GM19397 (cell line): ENCODE data around the gene GNL3.
"Not testable (repeated sequence)": the region's sequence is repeated elsewhere in the genome, so short reads cannot be mapped to it uniquely, and the experiment has no call there.

Experiments
- ATAC-seq: cut with Tn5 transposase; IDR thresholded peaks from one replicate; pipeline ENCODE4 v1.9.1; 2021; ENCODE audit warnings: mild to moderate bottlenecking, moderate library complexity; ENCODE audit not compliant: unreplicated experiment

Gene GNL3

DNA sequence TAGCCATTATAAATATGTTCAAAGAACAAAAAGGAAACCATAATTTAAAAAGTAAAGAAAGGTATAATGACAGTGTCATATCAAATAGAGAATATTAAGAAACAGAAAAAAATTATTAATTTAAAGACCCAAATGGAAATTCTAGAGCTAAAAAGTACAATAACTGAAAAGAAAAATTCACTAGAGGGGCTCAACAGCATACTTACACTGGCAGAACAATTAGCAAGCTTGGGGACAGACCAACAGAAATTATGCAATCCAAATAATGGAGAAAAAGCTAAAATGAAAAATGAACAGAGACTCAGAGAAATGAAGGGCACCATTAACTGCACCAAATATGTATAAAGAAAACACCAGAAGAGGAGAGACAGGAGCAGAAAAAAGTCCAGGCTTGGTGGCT is 33.8 kb downstream of the GNL3 start:
- ATAC-seq, result no peak

DNA sequence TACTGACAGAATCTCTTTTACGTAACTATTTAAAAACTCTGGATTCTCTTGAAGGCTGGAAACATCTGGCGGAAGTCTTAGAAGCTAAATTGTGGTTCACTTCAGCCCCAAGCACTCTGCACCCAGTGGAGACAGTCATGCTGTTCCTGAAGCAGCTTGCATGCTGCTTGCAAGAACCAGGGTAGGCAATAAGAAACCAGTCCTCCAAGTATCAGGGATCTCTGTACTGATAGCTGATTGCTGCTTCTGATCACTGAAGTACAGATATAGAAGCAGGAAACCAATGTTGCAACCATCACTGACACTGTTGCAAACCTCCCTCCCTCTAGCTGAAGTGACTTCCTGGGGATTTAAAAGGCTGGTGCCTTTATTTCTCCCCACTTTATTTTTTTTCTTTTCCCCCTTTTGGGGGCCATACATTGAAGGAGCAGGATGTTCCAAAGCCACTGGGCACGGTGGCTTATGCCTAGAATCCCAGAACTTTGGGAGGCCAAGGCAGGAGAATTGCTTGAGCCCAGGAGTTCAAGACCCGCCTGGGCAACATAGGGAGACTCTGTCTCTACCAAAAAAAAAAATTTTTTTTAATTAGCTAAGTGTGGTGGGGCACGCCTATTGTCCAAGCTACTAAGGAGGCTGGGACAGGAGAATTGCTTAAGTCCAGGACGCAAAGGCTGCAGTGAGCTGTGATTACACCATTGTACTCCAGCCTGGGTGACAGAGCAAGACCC is 35.3 kb downstream of the GNL3 start:
- ATAC-seq, result no peak

DNA sequence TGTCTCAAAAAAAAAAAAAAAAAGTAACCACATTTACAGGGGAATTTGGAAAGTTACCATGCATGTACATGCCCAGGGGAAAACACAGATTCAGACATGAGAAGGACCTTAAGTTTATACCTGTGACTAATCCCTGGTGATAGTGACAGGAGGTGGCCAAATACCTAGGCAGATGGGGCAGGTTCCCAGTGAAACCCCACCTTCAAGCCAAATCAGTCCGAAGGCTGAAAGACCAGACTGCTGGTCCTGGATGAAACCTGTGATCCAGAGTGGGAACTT is 35.8 kb downstream of the GNL3 start:
- no peak for ATAC-seq

DNA sequence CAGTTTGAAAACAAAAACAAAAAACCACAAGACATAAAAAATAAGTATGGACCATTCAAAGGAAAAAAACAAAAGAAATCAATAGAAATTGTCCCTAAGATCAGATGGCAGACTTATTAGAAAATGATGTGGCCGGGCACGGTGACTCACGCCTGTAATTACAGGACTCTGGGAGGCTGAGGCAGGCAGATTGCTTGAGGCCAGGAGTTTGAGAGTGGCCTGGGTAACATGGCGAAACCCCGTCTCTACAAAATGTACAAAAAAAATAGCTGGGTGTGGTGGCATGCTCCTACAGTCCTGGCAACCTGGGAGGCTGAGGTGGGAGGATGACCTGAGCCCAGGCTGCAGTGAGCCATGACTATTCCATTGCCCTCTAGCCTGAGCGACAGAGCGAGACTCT is 36.7 kb downstream of the GNL3 start:
- ATAC-seq, result no peak

DNA sequence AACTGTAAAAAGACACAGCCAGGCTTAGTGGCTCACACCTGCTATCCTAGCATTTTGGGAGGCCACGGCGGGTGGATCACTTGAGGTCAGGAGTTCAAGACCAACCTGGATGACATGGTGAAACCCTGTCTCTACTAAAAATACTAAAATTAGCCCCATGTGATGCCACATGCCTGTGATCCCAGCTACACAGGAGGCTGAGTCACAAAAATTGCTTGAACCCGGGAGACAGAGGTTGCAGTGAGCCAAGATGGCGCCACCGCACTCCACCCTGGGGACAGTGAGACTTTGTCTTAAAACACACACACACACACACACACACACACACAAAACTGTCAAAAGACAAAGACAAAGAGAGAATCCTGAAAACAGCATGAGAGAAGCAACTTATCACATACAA is 38.1 kb downstream of the GNL3 start:
- ATAC-seq, result no peak

DNA sequence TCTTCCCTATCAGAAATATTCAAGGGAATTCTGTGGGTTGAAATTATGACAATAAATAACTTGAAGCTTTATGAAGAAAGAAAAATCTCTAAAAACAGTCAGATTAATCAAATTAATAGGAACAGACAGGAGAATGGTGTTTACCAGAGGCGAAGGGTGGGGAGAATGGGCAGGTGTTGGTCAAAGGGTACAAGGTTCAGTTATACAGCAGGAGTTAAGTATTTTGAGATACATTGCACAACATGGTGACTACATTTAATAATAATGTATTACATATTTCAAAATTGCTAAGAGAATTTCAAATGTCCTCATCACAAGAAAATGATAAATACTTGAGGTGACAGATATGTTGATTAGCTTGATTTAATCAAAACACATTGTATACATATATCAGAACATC is 38.7 kb downstream of the GNL3 start:
- no peak for ATAC-seq

DNA sequence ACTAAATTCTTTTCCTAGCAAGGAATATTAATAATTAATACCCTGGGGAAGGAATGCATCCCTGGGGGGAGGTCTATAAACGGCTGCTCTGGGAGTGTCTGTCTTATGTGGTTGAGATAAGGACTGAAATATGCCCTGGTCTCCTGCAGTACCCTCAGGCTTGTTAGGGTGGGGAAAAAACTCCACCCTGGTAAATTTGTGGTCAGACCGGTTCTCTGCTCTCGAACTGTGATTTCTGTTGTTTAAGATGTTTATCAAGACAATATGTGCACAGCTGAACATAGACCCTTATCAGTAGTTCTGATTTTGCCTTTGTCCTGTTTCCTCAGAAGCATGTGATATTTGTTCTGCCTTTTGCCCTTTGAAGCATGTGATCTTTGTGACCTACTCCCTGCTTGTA is 42.9 kb downstream of the GNL3 start:
- ATAC-seq, result not testable (repeated sequence)

DNA sequence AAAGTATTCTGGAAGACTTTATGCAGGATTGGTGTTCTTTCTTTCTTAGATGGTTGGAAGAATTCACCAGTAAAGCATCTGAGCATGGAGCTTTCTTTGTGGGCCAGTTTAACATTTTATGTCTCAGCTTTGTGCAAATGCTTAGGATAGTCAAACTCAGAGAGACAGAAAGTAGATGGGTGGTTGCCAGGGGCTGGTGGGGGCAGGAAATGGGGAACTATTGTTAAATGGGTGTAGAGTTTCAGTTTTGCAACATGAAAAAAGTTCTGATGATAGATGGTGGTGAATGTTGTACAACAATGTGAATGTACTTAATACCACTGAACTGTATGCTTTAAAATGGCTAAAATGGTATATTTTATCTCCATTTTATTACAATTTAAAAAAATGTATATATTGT is 44.8 kb downstream of the GNL3 start:
- ATAC-seq, result no peak

DNA sequence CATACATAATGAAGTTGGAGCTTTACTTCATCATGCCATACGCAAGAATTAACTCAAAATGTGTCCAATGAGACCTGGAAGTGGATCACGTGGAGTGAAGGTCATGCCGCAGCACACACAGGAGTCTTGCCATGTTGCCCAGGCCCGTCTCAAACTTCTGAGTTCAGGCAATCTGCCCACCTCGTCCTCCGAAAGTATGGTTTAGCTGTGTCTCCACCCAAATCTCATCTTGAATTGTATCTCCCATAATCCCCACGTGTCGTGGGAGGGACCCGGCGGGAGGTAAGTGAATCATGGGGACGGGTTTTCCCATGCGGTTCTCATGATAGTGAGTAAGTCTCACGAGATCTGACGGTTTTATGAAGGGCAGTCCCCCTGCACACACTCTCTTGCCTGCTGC is 45.8 kb downstream of the GNL3 start:
- ATAC-seq, result no peak

DNA sequence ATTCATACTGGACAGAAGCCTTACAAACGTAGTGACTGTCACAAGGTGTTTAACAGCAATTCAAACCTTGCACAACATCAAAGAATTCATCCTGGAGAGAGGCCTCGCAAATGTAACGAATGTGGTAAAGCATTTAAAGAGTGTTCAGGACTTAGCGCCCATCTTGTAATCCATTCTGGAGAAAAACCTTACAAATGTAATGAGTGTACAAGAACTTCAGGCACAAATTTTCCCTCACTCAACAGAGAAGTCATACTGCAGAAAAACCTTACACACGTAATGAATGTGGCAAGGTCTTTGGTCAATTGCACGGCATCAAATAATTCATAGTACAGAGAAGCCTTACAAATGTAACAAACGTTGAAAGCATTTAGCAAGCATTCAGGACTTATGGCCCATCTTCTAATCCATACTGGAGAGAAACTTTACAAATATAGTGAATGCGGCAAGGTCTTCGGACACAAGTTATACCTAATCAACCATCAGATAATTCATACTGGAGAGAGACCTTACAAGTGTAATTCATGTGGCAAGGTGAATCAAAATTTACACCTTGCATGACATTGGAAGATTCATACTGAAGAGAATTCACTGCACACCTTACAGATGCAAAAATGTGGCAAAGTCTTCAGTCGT is 47.5 kb downstream of the GNL3 start:
- ATAC-seq, result no peak

DNA sequence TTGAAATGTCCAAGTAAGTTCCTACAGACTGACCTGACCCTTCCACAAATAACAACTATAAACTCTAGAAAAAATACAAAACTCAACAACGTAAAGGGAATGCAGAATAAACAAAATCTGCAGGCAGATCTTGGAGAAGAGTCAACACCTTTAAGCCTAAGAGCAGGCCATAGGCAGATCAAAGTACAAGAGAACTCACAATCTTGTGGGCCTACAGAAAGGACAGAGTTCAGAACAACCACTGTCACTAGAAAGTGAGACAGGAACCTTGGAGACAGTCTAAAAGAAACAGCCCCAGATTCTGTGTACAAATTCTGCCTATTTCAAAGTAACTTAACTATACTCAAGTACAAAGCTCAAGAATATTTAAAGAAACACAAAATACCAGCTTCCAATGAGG is 53.9 kb downstream of the GNL3 start:
- no peak for ATAC-seq

DNA sequence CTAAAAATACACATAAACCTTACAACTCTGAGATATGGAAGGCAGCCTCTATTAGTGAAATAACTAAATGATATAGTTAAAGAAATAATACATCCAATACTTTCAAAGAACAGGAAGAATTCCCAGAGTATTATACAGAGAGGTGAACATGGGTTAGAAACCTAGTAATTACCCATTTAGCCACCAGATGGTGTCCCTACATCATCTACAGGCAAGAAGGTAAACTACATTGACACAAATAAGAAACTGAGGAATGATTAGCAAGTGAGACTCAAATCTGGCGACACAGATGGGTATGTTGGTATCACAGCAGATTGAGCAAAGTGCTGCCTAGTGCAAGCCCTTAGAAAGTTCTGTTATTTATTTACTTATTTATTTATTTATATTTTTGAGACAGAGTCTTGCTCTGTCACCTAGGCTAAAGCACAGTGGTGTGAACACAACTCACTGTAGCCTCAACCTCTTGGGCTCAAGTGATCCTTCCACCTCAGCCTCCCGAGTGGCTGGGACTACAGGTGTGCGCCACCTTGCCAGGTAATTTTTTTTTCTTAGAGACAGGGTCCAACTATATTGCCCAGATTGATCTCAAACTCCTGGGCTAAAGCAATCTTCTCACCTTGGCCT is 56.7 kb downstream of the GNL3 start:
- ATAC-seq, result no peak

DNA sequence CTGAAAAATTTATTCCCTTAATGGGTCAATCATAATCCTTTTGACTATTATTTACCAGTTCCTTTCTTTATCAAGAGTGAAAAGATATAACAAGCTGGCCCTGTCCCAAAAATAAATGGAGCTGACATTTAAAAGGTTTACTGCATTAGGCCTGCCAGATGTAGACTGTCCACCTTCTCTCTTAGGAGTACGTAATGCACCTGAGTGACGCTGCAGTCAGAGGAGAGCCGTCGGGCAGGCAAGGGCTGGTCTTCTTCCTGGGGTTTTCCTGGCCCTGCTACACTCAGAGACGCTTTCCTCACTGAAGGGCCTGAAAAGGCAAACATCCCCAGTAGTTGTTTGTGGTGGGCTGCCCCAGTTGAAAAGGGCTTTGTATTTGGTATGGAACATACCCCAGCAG is 57.3 kb downstream of the GNL3 start:
- ATAC-seq, result no peak

DNA sequence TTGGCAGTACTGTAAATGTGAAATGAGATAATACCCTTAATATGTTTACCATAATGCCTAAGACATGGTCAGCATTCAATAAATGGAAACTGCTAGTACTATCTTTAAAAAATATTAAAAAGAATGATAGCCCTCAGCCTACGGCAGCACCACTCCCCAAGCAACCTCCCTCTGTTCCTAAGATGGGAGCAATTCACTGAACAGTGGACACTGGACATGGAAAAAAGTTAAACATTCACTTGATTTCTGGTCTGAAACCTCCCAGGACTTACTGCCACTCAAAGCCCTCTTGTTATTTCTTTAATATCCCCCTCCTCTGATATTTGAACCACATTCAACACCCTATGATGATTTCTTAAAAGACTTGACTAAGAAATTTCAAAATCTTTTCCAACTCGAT is 57.9 kb downstream of the GNL3 start:
- no peak for ATAC-seq
